GM10266 (cell line): ENCODE data around the gene TUBB4B.

Experiments
- DNase-seq: peaks from one replicate; pipeline ENCODE4 v3.0.0; 2012; ENCODE audit errors: extremely low spot score
- CTCF ChIP-seq: IDR thresholded peaks from 2 replicates; pipeline ENCODE4 v1.5.1; 2012; ENCODE audit warnings: mild to moderate bottlenecking, low read depth; ENCODE audit not compliant: control insufficient read depth, insufficient read depth; ENCODE audit errors: missing control alignments

TUBB4B gene

GRCh38 chr9:137228506-137228967 lies 12.6 kb upstream of the TUBB4B start:
- TF ChIP-seq CTCF, result no peak
- no peak for DNase-seq

DNA sequence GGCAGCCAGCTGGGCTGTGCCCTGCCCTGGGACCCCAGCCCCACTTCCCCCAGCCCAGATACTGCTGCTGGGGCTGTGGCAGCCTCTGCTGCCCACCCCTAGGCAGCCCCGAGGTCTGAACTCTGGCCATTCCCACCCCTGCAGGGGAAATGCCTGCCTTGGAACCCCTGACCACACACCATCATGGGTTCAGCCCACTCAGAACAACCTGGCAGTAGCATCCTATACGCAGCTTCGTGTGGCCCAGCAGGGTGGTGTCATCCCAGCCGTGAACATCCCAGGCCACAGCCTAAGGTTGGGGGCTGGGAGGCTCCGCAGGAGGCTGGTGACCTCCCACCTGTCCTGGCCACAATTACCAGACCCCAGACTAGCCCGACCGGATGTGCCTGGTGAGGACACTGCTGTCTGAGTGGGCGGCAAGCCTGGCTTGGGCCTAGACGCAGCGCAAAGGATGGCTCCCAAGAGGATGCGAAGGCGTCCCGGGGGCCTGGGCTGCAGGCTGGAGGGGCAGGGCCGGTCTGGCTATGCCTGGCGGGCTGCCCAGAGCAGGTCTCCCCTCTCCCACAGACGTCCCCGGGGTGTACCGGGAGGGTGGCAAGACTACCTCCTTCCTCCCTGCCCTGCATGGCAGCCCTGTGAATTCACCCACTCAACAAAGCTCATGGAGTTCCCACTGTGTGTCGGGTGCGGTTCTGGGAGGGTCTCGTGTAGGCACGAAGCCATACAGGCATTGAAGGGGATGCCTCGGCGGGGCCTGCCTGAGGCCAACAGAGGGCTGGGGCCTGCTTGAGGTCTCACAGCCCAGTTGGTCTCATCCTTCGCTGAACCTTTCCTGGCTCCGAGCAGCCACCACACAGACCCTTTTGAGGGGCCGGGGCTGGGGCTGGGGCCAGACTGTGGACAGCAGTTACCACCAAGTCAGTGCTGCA lies 11.9 kb upstream of the TUBB4B start:
- no peak for DNase-seq
- no peak for TF ChIP-seq CTCF

DNA sequence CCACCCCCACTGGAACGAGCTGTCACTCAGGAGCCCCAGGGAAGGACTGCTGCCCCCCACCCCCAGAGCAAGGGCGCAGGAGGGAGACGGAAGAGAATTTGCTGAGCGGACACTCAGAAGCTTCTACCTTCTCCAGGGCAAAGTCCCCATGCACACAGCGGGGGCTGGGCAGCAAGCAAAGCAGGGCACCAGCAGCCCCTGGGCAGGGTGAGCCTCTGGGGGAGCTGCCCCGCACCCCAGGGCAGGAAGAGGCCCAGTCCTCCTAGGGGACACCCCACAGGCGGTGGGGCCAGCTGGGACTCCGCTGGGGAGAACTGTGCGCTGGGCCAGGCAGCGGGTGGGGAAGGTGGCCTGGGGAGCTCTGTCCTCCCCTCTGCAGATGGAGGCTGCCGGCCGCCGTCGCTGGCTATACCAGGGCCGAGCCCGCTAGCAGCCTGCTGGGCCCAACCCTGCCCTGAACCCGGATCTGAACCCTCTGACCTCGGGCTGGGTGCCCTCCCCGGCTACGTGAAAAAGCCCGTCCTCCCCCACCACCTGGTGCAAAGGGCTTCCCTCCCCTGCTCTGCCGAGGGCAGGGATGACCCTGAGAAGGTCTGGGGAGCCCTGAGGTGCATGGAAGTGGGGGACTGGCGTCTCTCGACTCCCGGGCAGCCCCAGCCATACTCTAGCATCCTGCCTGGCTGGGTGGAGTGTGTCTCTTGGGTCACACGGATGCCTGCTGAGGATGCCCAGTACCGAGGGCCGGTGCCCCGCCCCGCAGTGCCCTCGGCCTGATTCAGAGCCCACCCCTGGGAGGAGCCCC lies 11.0 kb upstream of the TUBB4B start:
- TF ChIP-seq CTCF, result no peak

DNA sequence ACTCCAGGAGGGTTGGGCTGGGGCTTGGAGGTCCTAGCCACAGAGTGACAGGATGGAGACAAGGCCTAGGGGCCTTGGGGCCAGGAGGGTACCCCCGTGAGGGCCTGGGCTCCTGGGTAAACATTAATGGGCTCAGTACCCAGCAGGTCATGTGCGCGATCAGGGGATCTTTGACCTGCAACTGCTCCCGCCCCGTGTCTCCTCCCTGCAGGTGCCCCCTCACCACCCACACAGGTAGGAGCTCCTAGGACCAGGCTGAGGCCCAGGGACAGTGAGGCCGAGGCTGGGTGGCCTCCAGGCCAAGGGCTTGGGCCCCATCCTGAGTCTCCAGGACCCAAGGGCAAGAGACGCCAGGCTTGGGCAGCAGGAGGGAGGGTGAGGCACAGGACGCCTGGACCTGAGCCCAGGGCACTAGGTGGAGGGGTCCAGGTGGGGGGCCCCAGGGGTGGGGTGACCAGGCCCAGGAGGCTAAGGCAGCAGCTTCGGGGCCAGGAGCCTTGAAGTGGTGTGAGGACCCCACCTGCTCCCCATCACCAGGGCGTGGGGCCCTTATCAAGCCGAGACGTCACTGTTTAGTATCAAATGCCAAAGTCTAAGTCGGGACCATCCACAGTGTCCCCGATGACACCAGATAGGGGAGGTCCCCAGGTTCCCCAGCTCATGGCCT lies 10.2 kb upstream of the TUBB4B start, which contains the start of gene SLC34A3:
Gene SLC34A3 (plus strand): TSS at position 197 of the 667 bp plus-strand sequence. CDS start 802 bp downstream, outside the sequence.
- DNase-seq, result no peak
- TF ChIP-seq CTCF, result no peak

More for the DNA sequence above, 11.0 kb upstream of the TUBB4B start:
- DNase-seq, result no peak

DNA sequence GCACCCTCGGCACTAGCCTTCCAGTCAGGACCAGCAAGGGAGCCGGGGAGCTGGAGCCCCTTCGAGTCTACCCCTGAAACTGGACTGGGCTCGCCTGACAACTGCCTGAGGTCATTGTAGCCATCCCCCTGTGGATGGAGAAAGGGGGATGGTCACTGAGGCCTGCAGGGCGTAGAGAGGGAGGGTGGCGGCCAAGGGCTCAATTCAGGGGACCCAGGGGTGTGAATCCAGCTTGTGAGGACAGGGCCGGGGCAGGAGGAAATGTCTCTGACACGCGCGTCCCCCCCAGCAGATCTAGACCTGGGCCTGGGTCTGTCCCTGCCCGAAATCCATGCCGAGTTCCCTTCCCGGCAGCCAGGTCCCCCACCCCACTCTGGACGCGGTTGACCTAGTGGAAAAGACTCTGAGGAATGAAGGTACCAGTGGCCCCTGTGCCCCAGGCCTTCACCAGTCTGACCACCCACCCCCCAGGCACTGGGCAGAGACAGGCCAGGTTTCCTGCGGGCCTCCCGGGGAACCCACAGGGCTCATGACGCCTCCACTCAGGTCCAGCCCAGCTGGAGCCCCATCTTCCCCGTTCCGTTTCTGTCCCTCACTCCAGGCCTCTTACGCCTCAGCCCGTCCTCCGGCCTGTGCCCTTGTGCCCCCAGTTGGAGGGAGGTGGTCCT lies 9.6 kb upstream of the TUBB4B start:
- DNase-seq, result no peak
- TF ChIP-seq CTCF, result no peak

DNA sequence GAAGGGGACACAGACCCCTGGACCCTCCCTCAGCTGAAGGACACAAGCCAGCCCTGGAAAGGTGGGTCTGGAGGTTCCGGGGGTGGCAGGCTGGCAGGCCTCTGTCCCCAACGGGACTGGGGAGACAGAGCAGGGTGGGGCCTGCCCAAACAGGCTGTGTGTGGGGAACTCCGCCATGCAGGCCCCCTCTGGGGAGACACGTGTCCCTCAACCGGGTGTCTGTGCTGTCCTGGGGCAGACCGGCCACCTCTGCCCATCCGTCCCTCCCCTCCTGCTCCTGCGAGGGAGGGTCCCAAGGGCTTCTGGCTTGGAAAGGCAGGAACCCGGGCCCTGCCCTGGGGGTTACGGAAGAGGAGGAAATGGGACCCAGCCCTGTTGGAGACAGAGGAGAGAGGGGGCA lies 9.0 kb upstream of the TUBB4B start:
- no peak for TF ChIP-seq CTCF
- DNase-seq, result no peak
